ENCODE data around the gene TRIM47.
A peak's percentile ranks its signal among the peaks of the same experiment; 100 is the strongest.

The TRIM47 gene

DNA sequence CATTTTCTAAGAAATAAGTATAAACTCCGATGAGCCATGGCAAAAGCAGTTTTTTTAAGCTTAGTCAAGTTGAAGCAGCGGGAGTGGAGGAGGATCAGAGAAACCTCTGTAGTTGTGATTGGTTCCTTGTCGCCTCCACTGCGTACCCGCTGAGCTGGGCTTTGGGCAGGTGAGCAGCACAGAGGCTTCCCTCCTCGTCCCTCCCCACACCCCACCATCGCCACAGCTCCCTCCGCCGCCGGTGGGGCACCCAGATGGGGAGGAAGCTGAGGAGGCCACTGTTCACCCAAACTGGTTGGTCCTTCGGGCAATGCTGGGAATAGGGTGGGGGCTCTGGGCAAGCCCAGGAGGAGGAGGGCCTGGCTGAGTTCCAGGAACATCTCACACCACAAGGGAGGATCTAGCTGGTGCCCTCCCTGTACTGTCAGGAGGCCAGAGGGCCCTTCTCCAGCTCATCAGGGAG lies 31.5 kb upstream of the TRIM47 start:
- H3K4me3 ChIP-seq (ENCODE audit: low read length): no peak overlapping the region
- peak; percentile 51 for DNase-seq (ENCODE audit: low read depth, low spot score)

DNA sequence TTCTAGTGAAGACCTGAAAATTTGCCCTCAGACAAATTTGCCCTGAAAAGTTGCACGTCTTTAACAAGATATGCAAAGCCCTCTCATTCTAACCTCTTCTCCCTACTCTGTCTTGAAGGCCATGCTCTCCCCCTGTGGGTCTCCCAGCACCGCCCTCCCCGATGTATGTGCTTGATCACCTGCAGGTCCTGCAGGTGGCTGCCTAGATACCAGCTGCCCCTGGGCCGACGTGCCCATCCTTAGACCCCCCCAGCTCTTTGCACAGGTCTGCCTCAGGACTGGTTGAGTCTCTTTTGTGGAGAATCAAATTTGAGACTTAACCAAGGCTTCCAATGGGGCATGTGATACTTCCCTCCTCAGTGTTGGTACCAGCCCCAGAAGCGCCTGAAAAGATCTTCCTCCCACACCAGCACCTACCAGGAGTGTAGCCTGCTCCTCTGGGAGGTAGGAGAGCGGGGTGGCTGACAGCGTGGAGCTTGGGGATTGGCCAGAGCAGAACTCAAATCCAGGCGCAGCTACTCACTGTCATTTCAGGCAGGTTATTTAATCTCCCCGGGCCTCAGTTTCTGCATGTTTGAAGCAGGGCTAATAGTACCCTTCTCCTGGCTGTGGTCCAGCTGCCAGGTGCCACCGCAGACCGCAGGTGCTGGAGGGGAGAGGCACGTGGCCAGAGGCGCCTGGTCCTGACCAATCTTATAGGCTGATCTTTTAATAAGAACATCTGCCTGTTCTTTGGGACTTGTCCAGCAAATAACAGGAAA lies 30.9 kb upstream of the TRIM47 start:
- peak; percentile 53 for DNase-seq (ENCODE audit: low read depth, low spot score)
- H3K4me3 ChIP-seq (ENCODE audit: low read length): no peak overlapping the region

DNA sequence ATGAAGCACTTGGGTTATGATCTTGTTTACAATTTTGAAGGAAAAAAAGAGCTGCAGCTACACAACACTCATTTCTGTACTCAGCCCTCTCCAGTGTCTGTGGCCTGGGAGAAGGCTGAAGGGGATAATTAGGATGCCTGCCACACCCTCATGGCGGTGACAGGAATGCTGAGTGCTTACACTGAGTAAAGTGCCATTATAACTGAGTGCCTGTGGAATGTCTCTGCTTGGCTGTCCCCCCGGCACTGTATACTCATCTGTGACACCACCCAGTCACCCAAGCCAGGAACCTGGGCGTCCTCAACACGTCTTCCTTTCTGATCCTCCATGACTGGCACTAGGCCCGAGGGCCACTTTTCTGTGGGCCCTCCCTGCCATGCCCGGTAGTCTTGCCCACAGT lies 29.8 kb upstream of the TRIM47 start:
- DNase-seq (ENCODE audit: low read depth, low spot score): no peak
- no peak overlapping the region for H3K4me3 ChIP-seq (ENCODE audit: low read length)

DNA sequence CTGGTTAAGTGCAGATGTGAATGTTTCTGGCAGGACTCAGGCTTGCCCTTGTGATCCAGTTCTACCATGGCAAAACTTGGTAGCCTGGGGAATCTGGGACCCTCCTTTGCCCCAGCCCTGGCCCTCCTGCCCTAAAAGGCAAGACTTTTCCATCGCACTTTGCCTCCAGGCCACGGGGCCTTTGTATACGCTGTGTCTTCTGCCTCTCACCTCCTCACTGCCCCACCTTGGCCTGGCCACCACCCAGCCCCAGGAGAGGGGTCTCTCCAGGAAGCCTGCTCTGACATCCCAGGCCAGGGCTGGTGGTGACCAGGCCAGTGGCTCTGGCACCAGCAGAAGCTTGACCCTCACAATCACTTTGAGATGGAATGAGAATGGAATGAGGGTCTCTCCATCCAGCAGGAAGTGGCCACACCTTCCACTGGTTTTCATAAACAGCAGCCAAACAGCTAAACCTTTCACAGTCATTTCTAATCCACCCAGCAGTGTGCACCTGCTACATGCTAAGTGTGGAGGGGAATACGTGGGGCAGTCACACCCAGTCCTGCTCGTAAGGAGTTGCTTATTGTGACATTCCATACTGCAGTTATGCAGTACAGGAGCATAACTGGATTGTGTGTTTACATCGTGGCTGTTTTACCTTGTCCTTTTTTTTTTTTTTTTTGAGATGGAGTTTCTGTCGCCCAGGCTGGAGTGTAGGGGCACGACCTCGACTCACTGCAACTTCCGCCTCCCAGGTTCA lies 27.9 kb upstream of the TRIM47 start:
- DNase-seq (ENCODE audit: low read depth, low spot score): no peak
- H3K4me3 ChIP-seq (ENCODE audit: low read length): no peak overlapping the region

DNA sequence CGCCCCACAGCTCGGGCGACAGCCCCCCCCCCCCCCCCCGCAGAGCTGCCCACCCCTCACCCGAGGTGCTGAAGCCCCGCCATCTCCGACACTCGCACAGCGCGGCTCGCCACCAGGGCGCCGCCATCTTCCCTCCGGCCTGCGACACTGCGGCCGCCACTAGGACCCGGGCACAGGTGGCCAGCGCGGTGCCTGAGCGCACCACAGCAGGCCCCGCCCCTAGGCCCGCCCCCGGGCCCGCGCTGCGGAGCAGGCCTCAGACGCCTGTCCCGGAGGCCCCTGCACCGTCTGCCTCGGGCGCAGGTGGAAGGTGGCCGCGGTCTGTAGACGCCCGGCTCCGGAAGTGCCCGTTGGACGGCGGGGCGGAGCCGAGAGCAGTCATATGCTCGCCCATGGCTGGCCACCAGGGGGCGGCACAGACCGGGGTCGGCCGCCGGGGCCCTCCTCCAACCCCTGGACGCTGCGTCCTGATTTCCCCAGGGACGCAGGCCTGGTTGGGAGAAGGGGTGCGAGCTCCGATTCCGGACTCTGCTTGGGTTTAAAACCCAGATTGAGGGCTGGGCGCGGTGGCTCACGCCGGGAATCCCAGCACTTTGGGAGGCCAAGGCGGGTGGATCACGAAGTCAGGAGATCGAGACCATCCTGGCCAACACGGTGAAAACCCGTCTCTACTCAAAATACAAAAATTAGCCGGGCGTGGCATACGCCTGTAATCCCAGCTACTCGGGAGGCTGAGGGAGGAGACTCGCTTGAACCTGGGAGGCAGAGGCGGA lies 26.6 kb upstream of the TRIM47 start, which contains the start of gene MRPL38:
Gene MRPL38, minus strand, starts transcription at position 136 of the 773 bp plus-strand sequence. Its CDS starts 9 bp downstream, at position 127.
- DNase-seq (ENCODE audit: low read depth, low spot score): peak; percentile 91
- peak within 1 kb of the TSS; percentile 67 for H3K4me3 ChIP-seq (ENCODE audit: low read length)

DNA sequence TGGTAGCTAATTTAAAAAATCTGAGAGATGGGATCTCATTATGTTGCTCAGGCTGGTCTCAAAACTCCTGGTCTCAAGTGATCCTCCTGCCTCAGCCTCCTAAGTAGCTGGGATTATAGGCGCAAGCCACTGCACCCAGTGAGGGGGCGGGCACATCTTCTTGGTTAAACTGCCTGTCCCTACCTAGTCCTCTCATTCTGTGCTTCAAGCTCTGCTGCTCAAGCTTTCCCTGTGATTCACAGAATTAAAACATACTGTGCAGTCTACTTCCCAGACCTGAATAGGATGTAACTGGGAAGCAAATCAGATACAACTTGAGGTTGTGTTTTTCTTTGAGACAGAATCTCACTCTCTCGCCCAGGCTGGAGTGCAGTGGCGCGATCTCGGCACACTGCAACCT lies 24.0 kb upstream of the TRIM47 start:
- no peak for DNase-seq (ENCODE audit: low read depth, low spot score)

DNA sequence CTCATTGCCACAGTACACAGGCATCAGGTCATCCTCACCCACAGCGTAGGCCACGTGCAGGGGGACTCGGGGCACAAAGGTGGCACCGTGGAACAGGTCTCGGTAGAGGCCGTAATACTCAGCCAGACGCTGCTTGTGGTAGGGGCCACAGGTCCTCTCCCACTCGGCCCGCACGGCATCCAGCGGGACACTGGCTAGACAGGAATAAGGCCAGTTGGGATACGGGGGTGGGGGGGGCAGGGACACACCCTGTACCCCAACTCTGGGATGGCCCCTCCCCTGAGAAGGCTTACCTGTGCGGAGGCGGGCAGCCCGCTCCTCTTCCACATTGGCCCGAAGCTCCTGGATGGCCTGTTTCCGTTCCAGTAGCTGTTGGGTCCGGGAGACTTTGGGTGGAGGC lies 23.3 kb upstream of the TRIM47 start:
- DNase-seq (ENCODE audit: low read depth, low spot score): no peak
- no peak overlapping the region for H3K4me3 ChIP-seq (ENCODE audit: low read length)

More for the DNA sequence above, 24.0 kb upstream of the TRIM47 start:
- no peak overlapping the region for H3K4me3 ChIP-seq (ENCODE audit: low read length)

DNA sequence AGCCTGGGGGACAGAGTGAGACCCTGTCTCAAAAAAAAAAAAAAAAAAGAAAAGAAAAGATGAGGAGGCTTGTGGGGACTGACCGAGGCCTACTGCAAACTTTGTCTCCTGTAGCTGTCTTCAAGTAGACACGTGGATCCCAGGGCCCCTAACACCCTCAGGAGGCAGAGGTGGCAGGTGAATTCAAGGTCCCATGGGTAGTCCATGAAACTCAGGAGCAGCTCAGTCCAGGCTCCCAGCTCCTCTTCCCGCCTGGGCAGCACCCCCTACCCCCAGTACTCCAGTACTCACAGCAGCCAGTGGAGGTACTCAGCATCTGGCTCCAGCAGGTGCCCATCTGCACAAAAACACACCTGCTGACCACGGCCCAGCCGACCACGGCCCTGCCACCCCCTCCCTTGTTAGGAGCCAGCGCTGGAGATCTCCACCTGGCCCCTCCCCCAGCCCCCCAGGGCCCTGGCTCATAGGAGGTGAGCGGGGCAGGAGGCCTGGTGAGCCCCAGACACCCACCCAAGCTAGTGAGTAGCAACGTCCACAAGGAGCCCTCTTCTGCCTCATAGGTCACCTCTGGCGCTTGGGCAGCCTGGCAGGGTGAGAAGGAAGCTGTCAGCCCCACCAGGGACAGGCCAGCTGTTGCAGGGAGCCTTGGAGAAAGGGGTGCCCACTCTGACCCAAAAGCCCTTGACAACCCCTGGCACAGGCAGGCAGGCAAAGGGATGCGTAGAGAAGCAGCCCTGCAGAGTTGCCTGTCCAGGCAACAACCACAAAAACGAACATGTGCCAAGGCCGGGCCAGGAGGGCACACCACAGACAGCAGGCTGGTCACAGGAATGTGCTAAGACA lies 22.5 kb upstream of the TRIM47 start:
- DNase-seq (ENCODE audit: low read depth, low spot score): no peak
- H3K4me3 ChIP-seq (ENCODE audit: low read length): no peak overlapping the region

DNA sequence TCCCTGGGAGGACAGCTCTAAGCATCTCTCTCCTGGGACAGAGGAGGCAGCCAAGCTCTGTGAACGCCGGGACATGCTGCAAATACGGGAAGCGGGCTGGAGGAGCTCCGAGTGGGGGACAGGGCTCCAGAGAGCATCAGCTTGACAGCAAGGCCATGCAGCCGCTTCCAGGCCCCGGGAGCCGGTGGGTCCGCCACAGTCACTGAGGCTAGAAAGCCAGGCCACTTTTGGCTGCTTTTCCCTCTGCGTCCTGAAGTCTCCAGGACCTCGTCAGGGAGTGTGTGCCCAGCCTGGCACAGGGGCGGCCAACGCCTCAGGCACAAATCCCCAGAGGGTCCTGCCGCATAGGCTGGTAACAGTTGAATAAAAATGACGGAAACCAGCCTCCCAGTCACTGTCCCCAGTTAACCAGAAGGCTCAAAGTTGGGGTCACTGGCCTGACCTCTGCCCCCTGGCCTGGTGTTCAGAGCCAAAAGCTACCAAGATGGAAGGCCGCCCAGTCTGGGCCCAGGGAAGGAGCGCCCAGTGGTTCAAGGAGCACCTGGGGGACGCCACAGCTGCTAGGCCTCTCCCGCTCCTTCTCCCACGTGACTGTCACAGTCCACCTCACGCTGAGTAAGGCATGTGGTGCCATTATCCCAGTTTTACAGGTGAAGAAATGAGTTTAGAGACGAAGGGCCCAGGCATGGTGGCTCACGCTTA lies 21.5 kb upstream of the TRIM47 start:
- no peak overlapping the region for H3K4me3 ChIP-seq (ENCODE audit: low read length)
- no peak for DNase-seq (ENCODE audit: low read depth, low spot score)

DNA sequence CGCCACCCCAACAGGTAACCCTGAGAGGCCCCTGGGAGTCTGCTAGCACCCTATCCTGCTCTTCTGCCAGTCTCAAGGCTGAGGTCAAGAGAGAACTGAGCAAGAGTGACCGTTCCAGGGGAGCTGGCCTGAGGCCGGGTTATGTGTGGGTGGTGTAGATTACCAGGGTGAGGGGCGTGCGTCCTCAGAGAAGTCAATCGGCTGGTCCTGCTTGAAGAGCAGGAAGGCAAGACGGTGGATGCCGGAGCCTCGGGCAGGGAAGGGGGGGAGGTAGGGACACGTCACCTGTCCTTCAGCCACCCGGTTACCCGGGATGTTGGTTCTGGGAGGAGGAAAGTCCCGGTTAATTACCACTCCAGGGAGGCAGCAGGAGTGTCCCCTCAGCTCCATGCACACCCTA lies 21.0 kb upstream of the TRIM47 start:
- H3K4me3 ChIP-seq (ENCODE audit: low read length): no peak overlapping the region
- no peak for DNase-seq (ENCODE audit: low read depth, low spot score)

DNA sequence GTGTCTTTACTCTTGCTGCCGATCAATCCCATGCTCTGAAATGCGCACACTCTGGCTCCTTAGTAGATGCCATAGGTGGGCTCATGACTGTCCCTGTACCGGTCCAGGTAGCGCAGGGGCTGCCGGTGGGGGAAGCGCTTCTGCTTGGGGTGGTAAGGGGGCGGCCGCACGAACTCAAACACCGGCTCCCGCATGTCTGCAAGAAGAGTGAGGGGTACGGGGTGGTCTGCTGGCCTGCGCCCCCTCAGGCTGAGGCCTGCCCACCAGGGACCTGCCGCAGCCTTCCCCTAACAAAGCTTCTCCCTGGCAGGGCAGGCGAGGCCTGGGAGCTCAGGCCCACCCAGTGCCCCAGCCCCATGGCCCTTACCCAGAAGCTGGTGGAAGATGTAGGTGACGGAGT lies 20.4 kb upstream of the TRIM47 start:
- no peak overlapping the region for H3K4me3 ChIP-seq (ENCODE audit: low read length)
- no peak for DNase-seq (ENCODE audit: low read depth, low spot score)

DNA sequence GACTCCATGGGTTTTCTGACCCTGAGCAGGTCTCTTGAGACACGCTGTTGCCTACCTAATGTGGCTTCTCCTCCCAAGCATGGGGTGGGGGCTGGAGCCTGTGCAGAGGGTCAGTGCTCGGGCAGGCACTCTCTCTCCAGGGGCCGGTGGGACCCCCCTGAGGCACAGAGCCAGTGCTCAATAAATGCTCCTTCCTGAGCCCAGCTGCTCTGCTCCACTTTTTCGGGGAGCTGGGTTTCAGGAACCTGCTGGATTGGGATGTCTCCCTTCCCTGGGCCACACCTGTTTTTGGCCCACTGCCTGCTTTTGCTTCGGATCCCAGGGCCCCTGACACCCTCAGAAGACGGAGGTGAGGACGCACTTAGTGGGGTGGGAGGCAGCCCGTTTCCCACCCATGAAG lies 19.7 kb upstream of the TRIM47 start:
- DNase-seq (ENCODE audit: low read depth, low spot score): no peak
- no peak overlapping the region for H3K4me3 ChIP-seq (ENCODE audit: low read length)

DNA sequence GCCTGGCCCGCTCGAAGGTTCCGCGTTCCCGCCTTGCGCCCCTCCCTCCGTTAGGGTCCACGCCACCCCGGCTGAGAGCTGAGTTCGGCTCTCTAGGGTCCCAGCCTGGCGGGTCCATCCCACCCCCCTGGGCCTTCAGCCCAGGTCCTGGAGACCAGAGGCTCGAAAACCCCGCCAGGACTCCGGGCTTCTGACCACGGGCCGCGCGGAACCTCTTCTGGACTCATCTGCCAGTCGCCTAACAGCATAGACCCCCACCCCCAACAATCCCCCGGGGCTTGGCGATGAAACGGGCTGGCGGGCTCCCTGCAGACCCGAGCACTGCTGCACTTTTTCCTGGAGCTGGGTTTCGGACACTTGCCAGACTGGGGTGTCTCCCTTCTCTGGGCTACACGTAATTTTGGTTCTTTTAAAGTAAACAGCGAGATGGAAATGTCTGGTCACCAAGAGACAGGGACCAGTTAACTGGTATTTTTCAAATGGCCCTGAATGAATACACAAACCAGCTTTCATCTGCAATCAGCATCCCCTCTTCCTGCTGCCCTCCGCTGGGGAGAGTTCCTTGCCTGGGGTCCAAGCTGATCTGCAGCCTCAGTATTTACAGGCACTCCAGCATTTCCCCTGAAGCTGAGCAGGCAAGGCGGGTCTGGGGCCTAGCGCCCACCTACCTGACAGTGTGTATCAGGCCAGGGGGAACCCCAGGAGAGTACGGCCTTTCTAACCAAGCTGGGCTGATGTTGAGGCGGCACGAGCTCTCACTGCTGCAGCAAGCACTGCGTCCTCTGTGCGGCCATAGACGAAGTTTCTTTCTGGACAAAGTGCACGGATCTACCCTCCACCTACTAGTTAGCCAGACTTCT lies 19.0 kb upstream of the TRIM47 start:
- H3K4me3 ChIP-seq (ENCODE audit: low read length): peak overlapping the region; percentile 29
- no peak for DNase-seq (ENCODE audit: low read depth, low spot score)

DNA sequence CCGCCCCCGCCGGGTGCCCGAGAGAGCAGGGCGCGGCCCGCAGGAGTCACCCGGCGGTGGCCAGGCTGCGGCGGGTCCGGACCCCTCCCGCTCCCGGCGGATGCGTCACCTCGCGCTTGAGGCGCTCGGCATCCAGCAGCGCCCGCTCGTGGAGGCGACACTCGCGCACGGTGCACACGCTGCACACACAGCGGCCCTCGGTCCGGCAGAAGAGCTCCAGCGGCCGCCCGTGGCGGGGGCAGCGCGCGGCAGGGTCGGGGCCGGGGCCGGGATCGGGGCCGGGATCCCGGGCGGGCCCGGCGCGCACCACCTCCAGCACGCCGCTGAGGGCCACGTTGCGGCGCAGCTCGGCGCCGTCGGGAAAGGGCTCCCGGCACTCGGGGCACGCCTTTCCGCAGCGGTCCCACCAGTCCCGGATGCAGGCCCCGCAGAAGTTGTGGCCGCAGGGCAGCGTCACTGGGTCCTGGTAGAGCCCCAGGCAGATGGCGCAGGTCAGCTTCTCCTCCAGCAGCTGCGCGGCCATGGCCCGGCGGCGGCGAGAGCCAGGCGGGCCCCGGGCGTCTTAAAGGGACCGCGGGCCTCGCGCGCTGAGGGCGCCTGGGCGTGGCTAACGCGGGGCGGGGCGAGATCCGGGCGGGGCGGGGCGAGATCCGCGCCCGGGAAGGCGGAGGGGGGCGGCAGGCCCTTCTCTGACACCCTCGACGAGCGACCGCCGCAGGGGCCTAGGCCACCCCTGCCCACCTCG lies 18.2 kb upstream of the TRIM47 start, which contains the start of gene TRIM65:
Gene TRIM65, minus strand, starts transcription at position 537 of the 745 bp plus-strand sequence. Its CDS starts 14 bp downstream, at position 523.
- peak; percentile 42 for DNase-seq (ENCODE audit: low read depth, low spot score)
- H3K4me3 ChIP-seq (ENCODE audit: low read length): peak within 1 kb of the TSS; percentile 69

DNA sequence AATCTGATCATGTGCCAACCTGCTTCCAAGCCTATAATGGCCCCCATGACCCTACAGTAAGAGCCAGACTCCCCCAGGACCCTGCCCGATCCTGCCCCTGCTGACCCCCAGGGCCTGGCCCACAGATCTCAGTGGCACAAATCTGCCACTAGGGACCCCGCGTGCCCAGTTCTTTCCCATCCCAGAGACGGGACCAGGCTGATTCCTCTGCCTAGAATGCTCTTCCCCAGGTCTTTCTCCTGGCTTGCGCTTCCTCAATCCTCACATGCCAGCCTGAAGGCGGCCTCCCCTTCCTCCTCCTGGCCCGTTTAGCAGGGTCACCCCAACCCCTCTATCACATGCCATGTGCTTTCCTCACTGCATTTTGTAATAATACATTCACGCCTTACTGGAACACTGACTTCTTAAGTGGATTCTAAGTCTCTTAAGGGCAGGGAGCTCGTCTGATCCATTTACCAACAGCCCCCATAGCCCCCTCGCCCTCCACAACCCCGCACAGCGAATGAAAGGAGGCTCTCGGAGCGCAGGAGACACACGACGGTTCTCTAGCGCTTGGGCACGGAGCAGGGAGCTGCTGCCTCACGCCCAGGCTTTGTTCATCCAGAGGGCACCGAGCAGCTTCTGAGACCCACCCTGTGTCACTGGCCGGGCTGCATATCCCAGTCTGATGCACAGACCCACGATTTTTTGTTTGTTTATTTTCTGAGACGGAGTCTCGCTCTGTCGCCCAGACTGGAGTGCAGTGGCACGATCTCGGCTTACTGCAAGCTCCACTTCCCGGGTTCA lies 17.2 kb upstream of the TRIM47 start:
- DNase-seq (ENCODE audit: low read depth, low spot score): no peak
- H3K4me3 ChIP-seq (ENCODE audit: low read length): peak overlapping the region; percentile 69

All from Jurkat, Clone E6-1 (cell line).